NOMO-1 treated with DMSO at 0.1 percent for 48 hours (cell line): ENCODE data around the gene VPS8.
A peak's percentile ranks its signal among the peaks of the same experiment; 100 is the strongest.

ENCODE experiments used
- DNase-seq: peaks from one replicate; lab custom pipeline; 2025; ENCODE audit not compliant: unreplicated experiment; lab: John Stamatoyannopoulos, UW

VPS8 gene

DNA sequence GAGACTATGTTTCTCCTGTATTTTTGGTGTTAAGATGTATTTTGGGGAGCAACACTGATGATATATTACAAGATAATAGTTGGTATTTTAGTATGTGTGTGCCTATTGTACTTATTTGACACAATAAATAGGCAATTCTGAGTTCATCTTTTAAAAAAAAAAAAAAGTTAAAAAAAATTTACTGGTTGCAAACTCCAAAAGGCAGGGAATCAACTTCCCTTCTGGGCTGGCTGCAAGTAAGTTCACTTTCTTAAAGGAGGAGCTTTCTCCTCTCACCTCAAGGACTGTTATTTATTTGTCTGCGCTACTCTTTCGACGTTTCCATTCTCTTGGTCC, 335 bp upstream of the VPS8 start:
- DNase-seq = no peak

GRCh38 chr3:184812662-184813042, 686 bp downstream of the VPS8 start:
- DNase-seq = no peak

GRCh38 chr3:184813357-184813756, 1.4 kb downstream of the VPS8 start:
- DNase-seq = no peak

GRCh38 chr3:184814214-184814613, 2.2 kb downstream of the VPS8 start:
- DNase-seq = no peak

GRCh38 chr3:184815046-184815930, 3.3 kb downstream of the VPS8 start:
- DNase-seq = no peak

DNA sequence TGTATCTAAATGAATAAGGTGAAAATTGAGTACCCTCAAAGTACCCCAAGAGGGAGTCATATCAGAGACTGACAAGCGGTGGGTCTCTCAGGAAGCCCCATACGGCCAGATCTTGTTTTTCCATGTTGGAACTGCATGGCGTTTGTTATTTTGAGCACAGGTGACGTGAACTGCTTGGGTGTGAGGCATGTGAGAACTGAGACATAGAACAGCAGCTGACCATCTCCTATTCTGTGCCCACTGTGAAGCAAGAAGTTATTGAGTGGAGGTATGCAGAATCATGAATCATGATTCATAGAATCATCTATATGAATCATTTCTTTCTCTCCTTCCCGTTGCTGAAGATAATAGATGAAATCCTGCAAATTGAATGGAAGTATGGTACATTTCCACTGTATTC, 4.6 kb downstream of the VPS8 start:
- no peak for DNase-seq

DNA sequence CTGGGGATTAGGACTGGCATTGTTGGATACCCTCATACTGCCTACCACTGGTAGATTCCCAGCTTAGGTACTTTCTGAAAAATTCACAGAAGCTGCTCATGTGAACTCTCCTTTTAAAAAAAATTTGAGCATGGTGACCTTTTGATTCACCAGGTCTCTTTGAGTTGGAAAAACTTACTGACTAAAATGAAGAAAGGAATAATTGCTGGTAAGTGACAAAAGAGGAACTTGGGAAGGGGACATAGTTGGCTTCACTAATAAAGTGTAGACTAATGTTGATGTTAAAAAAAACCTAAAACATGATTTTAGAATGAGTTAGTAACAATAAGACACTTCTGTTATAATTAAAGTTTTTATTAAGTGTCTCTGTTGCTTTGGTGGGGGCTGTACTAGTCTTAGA, 8.6 kb downstream of the VPS8 start:
- DNase-seq = peak; percentile 48

- DNase-seq = peak; percentile 44
These were observed 9.1 kb downstream of the VPS8 start for GRCh38 chr3:184821034-184821433.

DNA sequence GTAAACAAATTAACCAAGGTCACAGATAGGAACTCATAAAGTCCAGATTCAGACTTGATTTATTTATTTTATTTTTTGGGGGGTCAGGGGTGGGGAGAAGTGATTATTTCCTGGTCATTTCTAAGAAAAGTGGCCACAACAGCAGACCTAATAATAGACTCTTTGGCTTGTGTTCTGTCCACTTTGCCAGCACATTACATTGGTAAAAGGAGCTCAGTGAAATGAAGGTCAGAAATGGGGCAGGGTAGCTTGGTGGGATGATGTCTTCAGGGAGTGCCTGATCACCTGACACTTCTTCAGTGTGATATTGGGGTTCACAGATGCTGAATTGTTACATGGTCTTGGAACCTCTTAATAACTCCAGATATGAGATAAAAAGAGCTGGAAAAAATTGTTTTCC, 10.1 kb downstream of the VPS8 start:
- DNase-seq = no peak

DNA sequence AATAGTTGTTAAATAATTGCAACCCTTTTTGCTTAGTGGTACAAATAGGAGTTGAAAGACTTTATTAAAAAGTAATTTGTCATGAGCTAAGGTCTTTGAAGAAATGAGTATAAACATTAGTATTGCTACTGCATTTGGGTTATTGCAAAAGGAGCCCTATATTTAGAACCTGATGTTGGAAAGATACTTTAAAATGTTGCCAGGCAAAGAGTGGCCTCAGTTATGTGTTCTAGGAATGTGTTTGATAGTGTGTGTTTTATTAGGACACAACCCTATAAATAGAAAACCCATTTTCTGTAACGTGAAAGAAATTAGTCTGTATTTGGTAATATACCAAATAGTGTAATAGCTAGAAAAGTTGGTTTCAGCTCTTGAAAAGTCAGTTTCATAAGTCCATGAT, 10.7 kb downstream of the VPS8 start:
- DNase-seq = no peak

DNA sequence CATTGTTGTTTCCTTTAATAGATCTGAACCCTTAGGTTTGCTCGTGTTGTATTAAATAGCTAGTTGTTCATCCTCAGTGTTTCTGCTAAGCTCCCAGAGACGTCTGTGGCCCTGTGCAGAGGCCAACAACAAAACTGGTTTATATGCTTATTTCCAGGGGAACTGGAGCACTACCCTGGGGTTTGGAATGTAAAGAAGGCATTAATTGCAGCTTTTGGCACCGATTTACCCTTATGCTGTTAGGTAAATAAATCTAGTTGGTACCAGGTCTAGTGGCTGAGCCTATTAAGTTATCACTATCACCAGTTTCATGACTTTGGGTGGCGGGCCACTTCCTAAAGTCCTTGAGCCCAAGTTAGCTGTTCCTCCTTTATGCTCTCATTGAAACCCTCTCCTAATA, 12.0 kb downstream of the VPS8 start:
- no peak for DNase-seq

DNA sequence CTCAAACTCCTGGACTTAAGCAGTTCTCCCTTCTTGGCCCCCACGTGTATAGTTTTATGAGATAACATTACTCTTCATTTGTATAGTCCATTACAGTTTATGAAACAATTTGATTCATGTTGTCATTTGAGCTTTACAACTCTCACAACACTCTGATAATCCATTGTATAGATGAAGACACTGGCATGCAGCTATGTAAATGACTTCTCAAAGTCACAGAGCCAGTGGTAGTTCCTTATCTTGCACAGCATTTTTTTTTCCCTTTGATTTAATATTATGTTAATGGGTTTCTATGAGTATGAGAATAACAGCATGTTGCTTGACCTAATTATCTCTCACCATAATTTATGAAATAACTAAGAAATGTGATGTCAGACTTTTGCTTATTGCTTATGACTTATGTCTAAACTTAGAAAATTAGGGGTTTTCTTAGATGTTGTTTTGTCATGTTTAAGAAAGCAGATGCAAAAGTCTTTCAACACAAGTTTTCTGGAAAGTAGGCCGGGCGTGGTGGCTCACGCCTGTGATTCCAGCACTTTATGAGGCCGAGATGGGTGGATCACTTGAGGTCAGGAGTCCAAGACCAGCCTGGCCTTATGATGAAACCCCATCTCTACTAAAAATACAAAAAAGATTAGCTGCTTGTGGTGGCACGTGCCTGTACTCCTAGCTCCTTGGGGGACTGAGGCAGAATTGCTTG, 13.3 kb downstream of the VPS8 start:
- DNase-seq = no peak

DNA sequence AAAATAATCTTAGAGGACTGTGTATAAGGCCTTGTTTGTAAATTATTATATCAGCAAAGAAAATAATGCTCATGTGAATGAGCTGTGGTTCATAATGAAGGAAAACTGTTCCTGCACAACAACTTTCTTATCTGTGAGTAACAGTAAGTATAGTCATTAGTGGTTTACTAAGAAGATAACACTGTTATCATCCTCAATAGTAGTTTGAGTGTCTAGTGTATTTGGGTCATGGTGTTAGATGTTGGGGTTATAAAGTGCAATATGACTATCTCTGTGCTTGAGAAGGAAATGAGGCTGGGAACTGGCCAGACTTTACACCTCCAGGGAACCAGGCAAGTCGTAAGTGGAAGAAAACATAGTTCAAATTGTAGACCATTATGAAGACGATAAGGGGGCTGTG, 15.6 kb downstream of the VPS8 start:
- no peak for DNase-seq

GRCh38 chr3:184832044-184832443, 20.1 kb downstream of the VPS8 start:
- no peak for DNase-seq

DNA sequence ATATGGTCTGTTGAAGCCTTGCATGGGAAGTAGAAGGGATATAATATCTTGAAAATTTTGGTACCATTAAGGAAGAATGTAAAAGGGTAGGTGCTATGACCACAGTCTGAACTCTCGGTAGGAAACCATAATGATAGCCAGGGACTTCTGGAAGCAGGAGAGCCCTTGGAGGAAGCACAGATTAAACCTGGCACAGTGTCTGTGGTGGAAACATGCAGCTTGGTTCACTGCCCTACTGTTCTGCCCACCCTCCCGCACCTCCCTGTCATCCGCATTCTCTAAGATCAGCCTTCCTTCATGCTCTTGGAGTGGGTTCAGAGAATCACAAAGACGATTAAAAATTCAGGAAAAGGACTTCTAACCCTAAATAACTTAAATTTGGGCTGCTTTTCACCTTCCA, 20.9 kb downstream of the VPS8 start:
- no peak for DNase-seq

DNA sequence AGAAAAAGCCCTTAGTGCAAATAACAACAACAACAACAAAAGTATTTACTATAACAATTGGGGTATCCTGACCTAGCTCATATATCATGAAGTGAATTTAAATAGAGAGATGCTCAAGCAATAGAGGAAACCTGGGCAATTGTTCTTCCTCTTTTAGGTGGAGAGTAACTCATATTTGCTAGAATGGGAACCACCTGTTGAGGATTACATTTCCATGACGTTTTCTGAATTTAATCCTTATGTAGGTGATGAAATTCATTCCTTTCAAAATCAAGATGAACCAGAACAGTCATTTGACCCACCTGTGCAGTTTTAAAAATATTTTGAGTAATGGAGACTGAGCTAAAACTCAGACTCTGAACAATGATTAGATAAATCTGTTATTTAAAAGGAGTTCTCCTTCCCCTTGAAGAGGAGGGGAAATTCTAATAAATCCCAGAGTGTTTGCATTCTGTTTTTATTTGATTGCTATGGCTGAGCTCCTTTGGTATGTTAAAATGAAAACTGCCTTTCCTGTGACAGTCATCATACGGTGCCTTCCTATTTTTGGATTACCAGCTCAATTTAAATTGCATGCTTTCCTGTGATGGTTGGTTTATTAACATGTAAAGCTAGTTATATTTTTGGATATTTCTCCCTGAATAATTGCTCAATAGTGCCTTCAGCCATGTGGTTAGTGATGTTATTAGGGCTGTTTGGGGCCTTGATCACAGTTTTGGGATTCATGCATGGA, 24.3 kb downstream of the VPS8 start:
- DNase-seq = no peak

- no peak for DNase-seq
These were observed 30.5 kb downstream of the VPS8 start for GRCh38 chr3:184842433-184842832.

- no peak for DNase-seq
These were observed 33.9 kb downstream of the VPS8 start for GRCh38 chr3:184845819-184846218.

- DNase-seq = no peak
These were observed 34.5 kb downstream of the VPS8 start for GRCh38 chr3:184846496-184846895.

- no peak for DNase-seq
These were observed 37.0 kb downstream of the VPS8 start for GRCh38 chr3:184848934-184849333.

GRCh38 chr3:184850201-184850600, 38.2 kb downstream of the VPS8 start:
- no peak for DNase-seq

- no peak for DNase-seq
These were observed 45.1 kb downstream of the VPS8 start for GRCh38 chr3:184857099-184857498.
